Measurements from ENCODE around the gene MEP1A.

MEP1A gene

DNA sequence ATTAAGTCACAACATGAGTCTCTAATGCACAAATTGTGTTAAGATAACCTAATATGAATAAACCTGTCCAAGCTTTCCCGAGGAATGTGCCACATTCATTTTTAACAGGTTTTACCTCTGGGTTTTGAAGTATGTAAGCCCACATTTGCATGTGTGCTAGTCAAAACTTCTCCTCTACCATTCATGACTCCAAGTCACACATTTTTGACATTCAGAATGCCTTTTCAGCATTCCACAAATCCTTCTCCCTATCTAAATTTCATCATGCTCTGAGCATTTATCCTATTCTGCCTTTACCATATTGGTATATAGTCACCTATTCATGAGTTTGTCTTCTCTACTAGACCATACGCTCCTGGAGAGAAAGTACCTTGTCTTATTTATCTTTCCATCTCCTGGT lies 72.0 kb downstream of the MEP1A start:
- no peak overlapping the region for H3K4me3 ChIP-seq (ENCODE audit: low read depth, low read length)
- no peak for TF ChIP-seq CTCF (IDR thresholded peaks at IDR 0.05; ENCODE audit: low read depth, low read length)

DNA sequence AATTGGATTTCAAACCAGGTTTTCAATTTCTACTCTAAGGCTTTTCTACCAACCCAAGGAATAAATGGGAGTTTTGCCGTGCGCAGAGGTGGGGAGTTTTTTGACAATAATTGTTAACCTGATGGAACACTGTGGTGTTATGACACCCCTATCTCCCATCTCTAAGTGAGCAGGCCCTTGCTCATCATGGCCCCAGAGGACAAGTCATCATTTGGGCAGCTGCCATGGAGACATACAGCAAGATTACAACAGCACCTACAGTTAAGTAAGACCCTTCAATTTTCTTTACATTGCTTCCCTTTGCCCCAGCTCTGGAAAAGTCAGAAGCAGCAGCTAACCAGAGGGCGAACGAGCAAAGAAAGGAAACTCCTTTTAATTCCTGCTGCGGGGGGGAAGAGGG lies 74.2 kb downstream of the MEP1A start:
- TF ChIP-seq CTCF (IDR thresholded peaks at IDR 0.05; ENCODE audit: low read depth, low read length), result no peak
- H3K4me3 ChIP-seq (ENCODE audit: low read depth, low read length), result no peak overlapping the region

DNA sequence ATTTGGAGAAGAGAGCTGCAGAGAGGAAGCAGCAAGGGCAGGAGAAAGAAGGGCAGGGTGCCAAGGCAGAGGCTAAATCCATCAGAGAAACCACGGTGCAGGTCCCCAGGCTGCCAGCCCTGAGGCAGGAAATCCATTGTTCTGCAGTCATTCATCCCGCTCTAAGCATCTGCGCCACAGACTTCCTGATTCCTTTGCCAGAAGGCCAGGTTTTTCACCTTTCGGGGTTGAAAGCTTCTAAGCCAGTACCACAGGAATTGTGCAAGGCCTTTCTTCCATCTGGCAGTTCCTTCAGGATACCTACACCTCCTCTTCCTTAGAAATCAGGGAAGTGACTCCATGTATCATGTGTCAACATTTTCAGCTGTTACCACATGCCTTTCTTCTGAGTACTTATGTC lies 82.9 kb downstream of the MEP1A start:
- H3K4me3 ChIP-seq (ENCODE audit: low read depth, low read length), result no peak overlapping the region
- no peak for TF ChIP-seq CTCF (IDR thresholded peaks at IDR 0.05; ENCODE audit: low read depth, low read length)

DNA sequence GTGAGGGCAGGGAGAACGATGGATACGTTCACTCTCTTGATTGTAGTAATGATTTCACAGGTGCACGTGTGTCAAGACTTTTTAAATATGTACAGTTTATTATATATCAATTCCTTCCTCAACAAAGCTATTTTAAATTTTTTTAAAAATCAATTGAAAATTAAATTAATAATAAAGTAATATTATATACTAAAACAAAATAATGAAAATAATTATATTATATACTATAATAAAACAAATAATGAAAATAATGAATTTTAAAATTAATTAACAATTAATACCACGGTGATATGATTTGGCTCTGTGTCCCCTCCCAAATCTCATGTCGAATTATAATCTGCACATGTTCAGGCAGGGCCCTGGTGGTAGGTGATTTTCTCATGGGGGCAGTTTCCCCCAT lies 85.8 kb downstream of the MEP1A start:
- TF ChIP-seq CTCF (IDR thresholded peaks at IDR 0.05; ENCODE audit: low read depth, low read length), result no peak
- no peak overlapping the region for H3K4me3 ChIP-seq (ENCODE audit: low read depth, low read length)

- no peak overlapping the region for H3K4me3 ChIP-seq (ENCODE audit: low read depth, low read length)
- TF ChIP-seq CTCF (IDR thresholded peaks at IDR 0.05; ENCODE audit: low read depth, low read length), result no peak
Observed at GRCh38 chr6:46882645-46883044, 89.5 kb downstream of the MEP1A start.

DNA sequence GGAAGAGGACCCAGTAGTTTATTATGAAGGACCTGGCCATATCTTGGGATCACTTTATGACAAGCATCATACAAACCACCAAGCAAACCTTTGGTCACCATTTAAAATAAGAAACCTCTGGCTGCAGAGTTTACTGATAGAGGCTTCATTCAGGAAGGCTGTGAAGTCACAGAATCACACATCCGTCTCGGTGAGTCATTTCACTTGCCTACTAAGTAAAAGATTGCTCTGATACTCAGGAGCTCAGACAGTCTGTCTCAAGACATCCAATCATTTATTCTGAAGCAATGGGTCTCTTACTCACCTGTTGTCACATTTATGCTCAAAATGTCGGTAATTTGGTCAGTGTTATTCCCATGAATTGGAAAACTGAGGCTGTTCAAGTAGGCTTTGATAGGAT lies 94.8 kb downstream of the MEP1A start:
- no peak overlapping the region for H3K4me3 ChIP-seq (ENCODE audit: low read depth, low read length)
- no peak for TF ChIP-seq CTCF (IDR thresholded peaks at IDR 0.05; ENCODE audit: low read depth, low read length)

DNA sequence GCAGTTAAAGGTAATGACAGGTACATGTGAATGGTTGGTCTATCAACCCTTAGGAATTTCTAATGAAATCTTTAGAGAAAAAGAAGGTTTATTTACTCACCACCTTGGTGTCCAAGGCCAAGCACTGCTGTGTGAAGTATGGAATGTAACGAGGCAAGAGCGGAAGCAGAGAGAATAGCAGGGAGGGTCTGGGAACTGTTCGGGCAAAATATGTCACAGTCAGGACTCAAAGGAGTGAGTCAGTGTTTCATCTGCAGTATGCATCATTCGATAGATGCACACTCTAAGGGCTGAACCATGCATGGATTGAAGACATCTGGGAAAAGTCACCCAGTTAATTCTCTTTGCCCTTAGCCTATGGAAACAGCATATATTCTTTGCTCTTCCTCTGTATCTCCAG lies 95.4 kb downstream of the MEP1A start:
- TF ChIP-seq CTCF (IDR thresholded peaks at IDR 0.05; ENCODE audit: low read depth, low read length), result no peak
- no peak overlapping the region for H3K4me3 ChIP-seq (ENCODE audit: low read depth, low read length)

All from WI38 (cell line).